ENCODE data around the gene ZNF470. TPM values are rescaled to one million over a fixed set of nuclear protein-coding genes. Genes with fewer than 3 reads are reported as not detected.

The ZNF470 gene
- total RNA-seq, 2 experiments from 2014 or later = 0.56 to 0.85 TPM

DNA sequence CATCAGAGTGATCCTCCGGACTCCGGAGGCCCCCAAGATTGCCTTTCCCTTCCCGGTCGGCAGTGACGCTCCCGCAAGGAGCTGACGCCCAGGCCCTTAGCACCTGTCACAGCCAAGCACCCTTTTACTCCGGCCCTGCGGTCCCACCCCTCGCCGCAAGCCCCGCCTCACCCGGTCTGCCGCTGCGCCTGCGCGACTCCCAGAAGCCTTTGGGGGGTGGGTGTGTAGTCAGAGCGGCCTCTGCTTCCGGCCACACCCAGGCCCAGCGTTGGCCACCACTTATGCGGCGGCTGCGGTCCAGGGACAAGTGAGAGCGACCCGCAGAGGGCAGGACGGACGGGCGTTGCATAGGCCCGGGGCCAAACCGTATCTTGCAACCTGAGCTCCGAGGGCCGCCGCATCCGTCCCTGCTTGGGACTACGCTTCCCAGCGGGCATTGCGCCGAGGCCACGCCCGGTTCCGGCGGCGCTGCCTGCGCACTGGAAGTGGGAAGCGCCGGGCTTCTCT lies 29.0 kb upstream of the ZNF470 start:
- no peaks in the 10 kb centered on the region for H3K36me3 ChIP-seq (ENCODE audit: insufficient read depth, low read length)
- H3K4me3 ChIP-seq (ENCODE audit: low read length) = peak overlapping the region; percentile 66
- TF ChIP-seq, protein P1, sequence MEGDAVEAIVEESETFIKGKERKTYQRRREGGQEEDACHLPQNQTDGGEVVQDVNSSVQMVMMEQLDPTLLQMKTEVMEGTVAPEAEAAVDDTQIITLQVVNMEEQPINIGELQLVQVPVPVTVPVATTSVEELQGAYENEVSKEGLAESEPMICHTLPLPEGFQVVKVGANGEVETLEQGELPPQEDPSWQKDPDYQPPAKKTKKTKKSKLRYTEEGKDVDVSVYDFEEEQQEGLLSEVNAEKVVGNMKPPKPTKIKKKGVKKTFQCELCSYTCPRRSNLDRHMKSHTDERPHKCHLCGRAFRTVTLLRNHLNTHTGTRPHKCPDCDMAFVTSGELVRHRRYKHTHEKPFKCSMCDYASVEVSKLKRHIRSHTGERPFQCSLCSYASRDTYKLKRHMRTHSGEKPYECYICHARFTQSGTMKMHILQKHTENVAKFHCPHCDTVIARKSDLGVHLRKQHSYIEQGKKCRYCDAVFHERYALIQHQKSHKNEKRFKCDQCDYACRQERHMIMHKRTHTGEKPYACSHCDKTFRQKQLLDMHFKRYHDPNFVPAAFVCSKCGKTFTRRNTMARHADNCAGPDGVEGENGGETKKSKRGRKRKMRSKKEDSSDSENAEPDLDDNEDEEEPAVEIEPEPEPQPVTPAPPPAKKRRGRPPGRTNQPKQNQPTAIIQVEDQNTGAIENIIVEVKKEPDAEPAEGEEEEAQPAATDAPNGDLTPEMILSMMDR (IDR thresholded peaks at IDR 0.05) = no peak
- DNase-seq (peak; percentile 80 to 90 (median 88)), ATAC-seq (ENCODE audit: poor library complexity) (peak; percentile 92)
- H3K27me3 ChIP-seq (ENCODE audit: control insufficient read depth in 1 of 2, insufficient read depth in 2 of 2, low read length in 2 of 2) = no peaks in the 10 kb centered on the region
- Mint-ChIP-seq H3K27me3 (no peaks in the 10 kb centered on the region), H3K36me3 (ENCODE audit: low read depth) (peaks cover 77% of the 10 kb centered on the region), H3K9me3 (peaks cover 14% of the 10 kb centered on the region), H3K27ac (peak overlapping the region; percentile 96), H3K4me1 (ENCODE audit: low read depth) (peaks cover 34% of the 10 kb centered on the region), H3K4me3 (peak overlapping the region; percentile 99)
- H3K27ac ChIP-seq (ENCODE audit: low read depth in 1 of 2, low read length in 2 of 2) = peak overlapping the region; percentile 75 to 82
- ChIA-PET CTCF (interaction anchor here (1.0 kb wide), 1 partner anchor 146 kb away, joined by 3 read pairs; the partner anchor contains the start of gene ZNF582), POLR2A (interaction anchor here (0.9 to 1.4 kb wide), 2 partner anchors 57 to 1464 kb away, joined by 3 read pairs; partner anchors contain the start of genes ZNF606 and ZNF71)
- H3K9me3 ChIP-seq (ENCODE audit: control insufficient read depth in 1 of 2, insufficient read depth in 1 of 2, low read length in 2 of 2) = peaks cover 56 to 66% of the 10 kb centered on the region in 2 experiments
- intact Hi-C loops (cut with DNase I, micrococcal nuclease) = loop anchor here (1.0 to 10.0 kb wide), 3 partner anchors 29 to 146 kb away; partner anchors contain the start of genes ZNF470 (in 1 of the 2), ZNF582 (in 1 of the 2) and ZNF583 (in 1 of the 2)
- H3K4me1 ChIP-seq (ENCODE audit: insufficient read depth, low read length) = peaks cover 17% of the 10 kb centered on the region

DNA sequence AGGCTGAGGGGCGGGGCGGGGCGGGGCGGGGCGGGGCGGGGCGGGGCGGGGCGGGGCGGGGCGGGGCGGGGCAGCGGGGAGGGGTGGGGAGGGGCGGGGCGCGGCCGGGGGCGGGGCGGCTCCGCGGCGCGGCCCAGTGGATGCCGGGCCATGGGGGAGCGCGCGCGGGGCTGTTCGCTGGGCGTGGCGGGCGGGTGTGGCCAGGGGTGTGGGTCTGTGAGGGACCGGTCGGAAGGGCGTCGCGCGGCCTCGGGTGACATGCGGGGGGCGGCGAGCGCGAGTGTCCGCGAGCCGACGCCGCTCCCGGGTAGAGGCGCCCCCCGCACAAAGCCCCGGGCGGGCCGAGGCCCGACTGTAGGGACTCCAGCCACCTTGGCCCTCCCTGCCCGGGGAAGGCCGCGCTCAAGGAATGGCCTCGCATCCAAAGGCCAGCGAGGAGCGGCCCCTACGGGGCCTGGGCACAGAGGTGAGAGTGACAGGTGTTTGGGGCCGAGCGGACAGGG lies 28.5 kb upstream of the ZNF470 start, which contains the start of gene ZFP28:
Gene ZFP28 (plus strand): TSS at position 188 of the 503 bp plus-strand sequence. CDS start 71 bp downstream, at position 259.
- Histone ChIP-seq H3K9me3 (ENCODE audit: control insufficient read depth in 1 of 2, insufficient read depth in 1 of 2, low read length in 2 of 2) (peaks cover 50 to 67% of the 10 kb centered on the region in 2 experiments), H3K4me3 (ENCODE audit: low read length) (peak within 1 kb of the TSS; percentile 66), H3K27me3 (ENCODE audit: control insufficient read depth in 1 of 2, insufficient read depth in 2 of 2, low read length in 2 of 2) (no peaks in the 10 kb centered on the region), H3K27ac (ENCODE audit: low read depth in 1 of 2, low read length in 2 of 2) (peak within 1 kb of the TSS; percentile 75 to 82), H3K36me3 (ENCODE audit: insufficient read depth, low read length) (no peaks in the 10 kb centered on the region), H3K4me1 (ENCODE audit: insufficient read depth, low read length) (peaks cover 17% of the 10 kb centered on the region)
- CTCF ChIA-PET = interaction anchor here (1.0 kb wide), 1 partner anchor 146 kb away, joined by 3 read pairs; the partner anchor contains the start of gene ZNF582
- intact Hi-C loops (cut with DNase I, micrococcal nuclease) = loop anchor here (1.0 to 10.0 kb wide), 3 partner anchors 28 to 146 kb away; partner anchors contain the start of genes ZNF470 (in 1 of the 2), ZNF582 (in 1 of the 2) and ZNF583 (in 1 of the 2)
- H3K9me3 Mint-ChIP-seq = peaks cover 17% of the 10 kb centered on the region
- DNase-seq = peak in 2 of 14 experiments; percentile 6 to 11
- peaks cover 82% of the 10 kb centered on the region for H3K36me3 Mint-ChIP-seq (ENCODE audit: low read depth)
- ATAC-seq (ENCODE audit: poor library complexity) = peak; percentile 43
- H3K4me1 Mint-ChIP-seq (ENCODE audit: low read depth) = peaks cover 34% of the 10 kb centered on the region
- peak within 1 kb of the TSS; percentile 96 for H3K27ac Mint-ChIP-seq
- POLR2A ChIA-PET = interaction anchor here (0.6 to 1.4 kb wide), 3 partner anchors 56 to 1643 kb away, joined by 3 read pairs; partner anchors contain the start of genes ZNF606 and ZNF71
- TF ChIP-seq, protein P1 (IDR thresholded peaks at IDR 0.05) = no peak
- no peaks in the 10 kb centered on the region for H3K27me3 Mint-ChIP-seq
- peak within 1 kb of the TSS; percentile 99 for H3K4me3 Mint-ChIP-seq

DNA sequence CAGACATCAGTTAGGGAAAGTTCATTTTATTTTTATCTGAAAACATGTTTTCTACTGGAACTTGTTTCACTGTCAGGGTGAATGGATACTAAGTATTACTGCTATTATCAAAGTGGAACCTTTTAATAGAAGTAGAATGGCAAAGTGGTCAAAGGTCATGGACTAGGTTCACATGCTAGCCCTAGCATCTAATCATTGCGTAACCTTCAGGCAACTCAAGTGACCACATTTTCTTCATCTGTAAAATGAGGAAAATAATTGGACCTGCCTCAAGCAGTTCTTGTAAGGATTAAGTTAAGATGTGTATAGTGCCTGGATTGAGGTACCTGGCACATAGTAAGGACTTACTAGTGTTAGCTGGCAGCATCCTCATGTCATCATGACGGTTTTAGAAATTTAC lies 23.5 kb upstream of the ZNF470 start:
- peaks cover 29% of the 10 kb centered on the region for H3K9me3 Mint-ChIP-seq

More for the DNA sequence above, 23.5 kb upstream of the ZNF470 start:
- Histone ChIP-seq H3K36me3 (ENCODE audit: insufficient read depth, low read length) (peaks cover 8% of the 10 kb centered on the region), H3K27me3 (ENCODE audit: control insufficient read depth in 1 of 2, insufficient read depth in 2 of 2, low read length in 2 of 2) (no peaks in the 10 kb centered on the region), H3K27ac (ENCODE audit: low read depth in 1 of 2, low read length in 2 of 2) (no peak overlapping the region), H3K4me3 (ENCODE audit: low read length) (no peak overlapping the region), H3K4me1 (ENCODE audit: insufficient read depth, low read length) (peaks cover 7% of the 10 kb centered on the region), H3K9me3 (ENCODE audit: control insufficient read depth in 1 of 2, insufficient read depth in 1 of 2, low read length in 2 of 2) (peaks cover 39 to 80% of the 10 kb centered on the region in 2 experiments)
- POLR2A ChIA-PET = no interaction called here
- Mint-ChIP-seq H3K27me3 (no peaks in the 10 kb centered on the region), H3K4me3 (no peak overlapping the region), H3K36me3 (ENCODE audit: low read depth) (peaks cover 96% of the 10 kb centered on the region), H3K27ac (no peak overlapping the region), H3K4me1 (ENCODE audit: low read depth) (peaks cover 23% of the 10 kb centered on the region)
- intact Hi-C loops (cut with DNase I, micrococcal nuclease) = no loop called here
- TF ChIP-seq, protein P1 (IDR thresholded peaks at IDR 0.05) = no peak
- no peak for ATAC-seq (ENCODE audit: poor library complexity)
- DNase-seq = no peak
- CTCF ChIA-PET = no interaction called here
